ENCODE measurements around the gene BCL6B. TPM values are rescaled to one million over a fixed set of nuclear protein-coding genes. Genes with fewer than 3 reads are reported as not detected.
A peak's percentile ranks its signal among the peaks of the same experiment; 100 is the strongest.

Gene BCL6B
- total and polyA plus RNA-seq, 10 of the 15 experiments (the other 5 are each of a cell fraction or from before 2014, with no cell fraction given): 0.06 to 0.85 (median 0.11) TPM; not detected in 1

GRCh38 chr17:7014261-7014994 lies 8.4 kb upstream of the BCL6B start (continued):
- TF ChIP-seq BCLAF1 (IDR thresholded peaks at IDR 0.05): no peak
- TF ChIP-seq EGR1 (IDR thresholded peaks at IDR 0.05; ENCODE audit: borderline replicate concordance in 1 of 2, low read depth in 2 of 2, low read length in 2 of 2): peak in 1 of 2 experiments; percentile 75; a peak in 2 of 3 replicates
- peak; percentile 69; the same call in 1 of the 2 replicates for TF ChIP-seq NBN (IDR thresholded peaks at IDR 0.05)
- TF ChIP-seq REST (IDR thresholded peaks at IDR 0.05; ENCODE audit: low read depth, low read length): 0 out of 2 replicates have a peak, but pooled peaks have one; percentile 25
- TF ChIP-seq YY1 (IDR thresholded peaks at IDR 0.05; ENCODE audit: low read depth, low read length): peak; percentile 30
- TF ChIP-seq ZNF622 (IDR thresholded peaks at IDR 0.05): no peak
- peak; percentile 88 for TF ChIP-seq ZBTB40 (IDR thresholded peaks at IDR 0.05; ENCODE audit: borderline replicate concordance)
- no peak for TF ChIP-seq USF2 (IDR thresholded peaks at IDR 0.05; ENCODE audit: borderline replicate concordance, low read depth, low read length)
- no peak for TF ChIP-seq ZNF207 (IDR thresholded peaks at IDR 0.05; ENCODE audit: borderline replicate concordance)
- 0 out of 2 replicates have a peak, but pooled peaks have one; percentile 33 for TF ChIP-seq TBL1XR1 (IDR thresholded peaks at IDR 0.05; ENCODE audit: low read depth, low read length)
- peak; percentile 76; the same call in 1 of the 2 replicates for TF ChIP-seq CBFB (IDR thresholded peaks at IDR 0.05; ENCODE audit: low read depth)
- no peak for TF ChIP-seq PAX8 (IDR thresholded peaks at IDR 0.05)
- TF ChIP-seq SIX5 (IDR thresholded peaks at IDR 0.05; ENCODE audit: low read depth, low read length, severe bottlenecking): no peak
- TF ChIP-seq NKRF (conservative IDR thresholded peaks at IDR 0.05): peak; percentile 47; the same call in 1 of the 2 replicates
- peak; percentile 100 for TF ChIP-seq BACH1 (IDR thresholded peaks at IDR 0.05; ENCODE audit: borderline replicate concordance)

Data from GM12878 (cell line).